Left colon (tissue), 2 donors: Measurements from ENCODE around the gene LRRC56. TPM values are rescaled to one million over a fixed set of nuclear protein-coding genes. Genes with fewer than 3 reads are reported as not detected.

Experiments used
- ATAC-seq: fragments of 200-7000 bp; cut with Tn5 transposase; one replicate; pipeline ENCODE4 v1.9.1; 2020; ENCODE audit warnings: mild to moderate bottlenecking, moderate library complexity
- DNase-seq, 2 donors: peaks; one replicate each; pipeline ENCODE4 v3.0.0-alpha.2; 2020
- intact Hi-C, 2 donors: fragments of 100-400 bp; cut with DNase I in 1 of 2; cut with micrococcal nuclease in 1 of 2; formaldehyde crosslinking; loops; one replicate each; pipeline versions ENCODE4 v1.11.2 to v1.14.0; 2022; cut with DNase I, micrococcal nuclease
- total RNA-seq, 2 donors: library from RNA; stranded (reverse); fragmentation: NEBNext Ultra II Directional; extraction: Animal tissue kit (Norgen Biotek cat#: 25700); gene quantifications; one replicate each; pipeline ENCODE4 v1.2.1, GENCODE V29; 2021
- donor health status: DM: no; HTN: no; CAD: no.
- donor health status: DM: yes; HTN: yes; CAD: no.

LRRC56 gene
- total RNA-seq, 2 donors from 2014 or later = 3.7 to 4.7 TPM

GRCh38 chr11:534396-535209 lies 2.7 kb upstream of the LRRC56 start:
- DNase-seq (peak in 1 of 2 donors; percentile 64), ATAC-seq (peak; percentile 10)
- intact Hi-C loops = no loop called here

- ATAC-seq (no peak), DNase-seq (no peak)
- intact Hi-C loops = no loop called here
Observed at GRCh38 chr11:535210-535518, 2.2 kb upstream of the LRRC56 start.

GRCh38 chr11:535519-536454 lies 1.5 kb upstream of the LRRC56 start, which contains the start of gene HRAS:
Gene HRAS (minus strand): TSS chr11:535576.
- DNase-seq (peak; percentile 93 to 96), ATAC-seq (peak; percentile 79)
- intact Hi-C loops = no loop called here

- DNase-seq = peak in 1 of 2 donors; percentile 15
- no peak for ATAC-seq
- intact Hi-C loops = no loop called here
Observed at GRCh38 chr11:537622-538430, 499 bp downstream of the LRRC56 start.

DNA sequence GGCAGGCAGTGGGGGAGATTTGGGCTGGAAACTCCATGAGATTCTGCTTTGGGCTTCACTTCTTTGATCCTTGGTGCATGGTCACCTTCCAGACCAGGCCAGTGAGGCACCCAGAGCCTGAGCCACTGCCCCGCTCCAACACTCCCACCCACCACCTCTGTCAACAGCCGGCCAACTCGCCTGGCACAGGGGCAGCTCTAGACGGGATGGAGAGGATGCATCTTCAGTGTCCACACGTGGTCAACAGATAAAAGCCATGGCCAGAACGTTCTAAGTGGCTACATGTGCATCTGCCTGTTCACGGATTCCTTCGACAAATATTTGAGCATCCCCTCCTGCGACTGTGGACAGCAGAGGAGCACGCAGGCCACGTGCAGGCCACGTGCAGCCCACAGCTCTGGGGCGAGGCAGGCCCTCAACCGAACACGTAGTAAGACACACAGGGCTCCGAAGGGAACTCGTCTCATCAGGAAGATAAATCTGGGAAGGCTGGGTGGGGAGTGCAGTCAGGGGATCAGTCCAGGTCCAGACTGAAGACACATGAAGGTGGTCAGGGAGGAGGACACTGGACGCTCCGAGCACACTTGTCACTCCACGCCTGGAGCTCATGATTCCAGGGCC lies 1.2 kb downstream of the LRRC56 start:
- peak in 1 of 2 donors; percentile 12 for DNase-seq
- ATAC-seq = no peak
- intact Hi-C loops = no loop called here

- DNase-seq (peak; percentile 7 to 26), ATAC-seq (no peak)
- intact Hi-C loops = no loop called here
Observed at GRCh38 chr11:539971-540481, 2.7 kb downstream of the LRRC56 start.

GRCh38 chr11:540583-541432 lies 3.5 kb downstream of the LRRC56 start:
- no peak for ATAC-seq
- intact Hi-C loops = no loop called here

GRCh38 chr11:541433-541885 lies 4.1 kb downstream of the LRRC56 start:
- ATAC-seq = peak; percentile 21
- peak; percentile 41 to 43 for DNase-seq
- intact Hi-C loops = no loop called here

More at GRCh38 chr11:540583-541432, 3.5 kb downstream of the LRRC56 start:
- DNase-seq = peak; percentile 7 to 22

GRCh38 chr11:544817-545166 lies 7.5 kb downstream of the LRRC56 start:
- no peak for ATAC-seq
- peak; percentile 9 to 18 for DNase-seq
- intact Hi-C loops = no loop called here

- ATAC-seq (no peak), DNase-seq (no peak)
- intact Hi-C loops = no loop called here
Observed at GRCh38 chr11:545171-545570, 7.8 kb downstream of the LRRC56 start.

- intact Hi-C loops = no loop called here
- DNase-seq = no peak
- no peak for ATAC-seq
Observed at GRCh38 chr11:548700-549603, 11.6 kb downstream of the LRRC56 start.

DNA sequence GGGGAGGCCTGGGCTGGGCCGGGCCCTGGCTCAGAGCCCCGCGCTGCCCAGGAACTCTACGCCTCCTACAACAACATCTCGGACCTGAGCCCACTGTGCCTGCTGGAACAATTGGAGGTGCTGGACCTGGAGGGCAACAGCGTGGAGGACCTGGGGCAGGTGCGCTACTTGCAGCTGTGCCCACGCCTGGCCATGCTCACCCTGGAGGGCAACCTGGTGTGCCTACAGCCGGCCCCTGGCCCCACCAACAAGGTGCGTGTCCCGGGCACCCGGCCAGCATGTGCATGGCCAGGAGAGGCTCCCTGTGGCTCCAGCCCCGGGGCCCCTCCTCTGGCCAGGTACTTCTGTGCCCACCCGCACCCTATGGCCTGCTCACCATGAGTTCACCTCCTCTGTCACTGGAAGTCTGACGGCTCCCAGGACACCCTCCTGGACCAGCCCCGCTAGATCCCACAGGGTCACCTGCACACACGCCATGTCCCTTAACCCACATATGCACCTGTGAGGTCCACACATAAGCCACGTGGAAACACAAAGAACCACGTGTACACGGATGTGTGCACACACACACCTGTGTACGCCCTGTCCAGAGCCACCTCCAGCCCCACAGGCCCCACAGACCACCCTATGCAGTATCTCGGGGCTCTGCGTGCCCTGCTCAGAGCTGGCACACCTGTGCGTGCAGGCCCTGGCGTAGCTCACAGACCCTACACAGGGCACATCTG lies 12.9 kb downstream of the LRRC56 start:
- ATAC-seq (no peak), DNase-seq (no peak)
- intact Hi-C loops = loop anchor here in 1 of 2 donors (10.0 kb wide), 1 partner anchor 175 kb away; no protein-coding TSS in a partner anchor

DNA sequence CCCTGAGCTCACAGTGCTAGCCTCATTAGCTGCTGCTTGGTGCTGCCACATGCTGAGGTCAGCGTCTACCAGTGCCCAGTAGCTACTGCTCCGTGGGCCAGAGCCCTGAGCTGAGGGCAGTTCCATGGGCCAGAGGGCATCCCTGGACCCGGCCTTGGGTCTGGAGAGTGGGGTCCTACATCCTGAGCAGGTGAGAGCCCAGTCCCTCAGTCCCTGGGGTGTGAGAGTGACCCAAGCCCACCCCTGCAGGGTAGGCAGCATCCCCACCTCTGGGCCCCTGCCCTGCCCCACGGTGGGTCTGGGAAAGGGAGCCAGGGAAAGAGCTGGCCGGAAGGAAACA lies 13.4 kb downstream of the LRRC56 start:
- intact Hi-C loops = loop anchor here in 1 of 2 donors (10.0 kb wide), 1 partner anchor 174 kb away; no protein-coding TSS in a partner anchor
- ATAC-seq (no peak), DNase-seq (no peak)

DNA sequence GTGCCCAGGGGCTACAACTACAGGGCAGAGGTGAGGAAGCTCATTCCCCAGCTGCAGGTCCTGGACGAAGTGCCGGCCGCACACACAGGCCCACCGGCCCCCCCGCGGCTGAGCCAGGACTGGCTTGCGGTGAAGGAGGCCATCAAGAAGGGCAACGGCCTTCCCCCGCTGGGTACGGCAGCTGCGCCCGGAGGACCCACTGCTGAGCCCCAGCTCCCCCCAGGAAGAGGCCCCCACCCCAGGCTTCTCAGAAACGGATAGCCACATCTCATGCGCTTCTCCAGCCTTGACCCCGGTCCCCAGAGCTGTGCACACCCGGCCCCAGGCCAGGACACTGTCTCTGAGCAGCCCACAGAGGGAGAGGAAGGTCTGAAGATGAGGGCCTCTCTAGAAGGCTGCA lies 13.8 kb downstream of the LRRC56 start:
- ATAC-seq = no peak
- intact Hi-C loops = loop anchor here in 1 of 2 donors (10.0 kb wide), 1 partner anchor 174 kb away; no protein-coding TSS in a partner anchor
- no peak for DNase-seq

GRCh38 chr11:551596-551995 lies 14.3 kb downstream of the LRRC56 start:
- DNase-seq (no peak), ATAC-seq (no peak)
- intact Hi-C loops = loop anchor here in 1 of 2 donors (10.0 kb wide), 1 partner anchor 173 kb away; no protein-coding TSS in a partner anchor
